DOHH2 (cell line): ENCODE results near the gene DTNB.

Source experiments
- H3F3A ChIP-seq: fragments of 200-600 bp; sonication (generic), shearing (Covaris generic); 2 replicates; pipeline ENCODE4 v1.6.0; 2016; ENCODE audit warnings: antibody characterized with exemption, mild to moderate bottlenecking; ENCODE audit not compliant: control insufficient read depth, insufficient read depth
- H3K27ac ChIP-seq: fragments of 200-600 bp; sonication (generic); 2 replicates; pipeline ENCODE4 v1.5.1; 2014; ENCODE audit warnings: low read depth, mild to moderate bottlenecking, low read length, moderate library complexity
- H3K27me3 ChIP-seq: fragments of 200-600 bp; sonication (generic); 2 replicates; pipeline ENCODE4 v1.6.1; 2014; ENCODE audit warnings: mild to moderate bottlenecking, low read length, mixed read lengths; ENCODE audit not compliant: control insufficient read depth
- H3K36me3 ChIP-seq: fragments of 200-600 bp; sonication (generic); 2 replicates; pipeline ENCODE4 v1.6.1; 2014; ENCODE audit warnings: mild to moderate bottlenecking, low read length, moderate library complexity, mixed read lengths; ENCODE audit not compliant: control insufficient read depth
- H3K4me1 ChIP-seq: fragments of 200-600 bp; sonication (generic); 2 replicates; pipeline ENCODE4 v1.6.1; 2014; ENCODE audit warnings: mild to moderate bottlenecking, low read length, mixed read lengths; ENCODE audit not compliant: control insufficient read depth
- H3K4me2 ChIP-seq: fragments of 200-600 bp; sonication (generic); 2 replicates; pipeline ENCODE4 v1.6.0; 2014; ENCODE audit warnings: mild to moderate bottlenecking, low read length, moderate library complexity
- H3K4me3 ChIP-seq: fragments of 200-600 bp; sonication (generic); 2 replicates; pipeline ENCODE4 v1.5.1; 2014; ENCODE audit warnings: mild to moderate bottlenecking, low read length, mixed read lengths
- H3K79me2 ChIP-seq: fragments of 200-600 bp; sonication (generic); 2 replicates; pipeline ENCODE4 v1.6.1; 2014; ENCODE audit warnings: mild to moderate bottlenecking, low read length, mixed read lengths; ENCODE audit not compliant: control insufficient read depth
- H3K9me2 ChIP-seq: fragments of 200-600 bp; sonication (generic); replicated peaks from 2 replicates; pipeline ENCODE4 v1.6.1; 2014; ENCODE audit warnings: mild to moderate bottlenecking, low read length, mixed read lengths; ENCODE audit not compliant: control insufficient read depth
- H3K9me3 ChIP-seq: fragments of 200-600 bp; sonication (generic); 2 replicates; pipeline ENCODE4 v1.6.1; 2014; ENCODE audit warnings: antibody characterized with exemption, low read length, mixed read lengths; ENCODE audit not compliant: control insufficient read depth, insufficient read depth
- H4K20me1 ChIP-seq: fragments of 200-600 bp; sonication (generic); 2 replicates; pipeline ENCODE4 v1.6.0; 2014; ENCODE audit warnings: low read depth, mild to moderate bottlenecking, antibody characterized with exemption, low read length, moderate library complexity; ENCODE audit not compliant: control insufficient read depth, insufficient read depth
- EZH2phosphoT487 ChIP-seq: fragments of 200-600 bp; sonication (generic); IDR thresholded peaks from 2 replicates; pipeline ENCODE4 v1.6.1; 2017; ENCODE audit warnings: borderline replicate concordance, mild to moderate bottlenecking, antibody characterized with exemption, low read length, moderate library complexity, mixed read lengths
- TF ChIP-seq, protein P1 (sequence below): fragments of 200-600 bp; sonication (generic); IDR thresholded peaks from one replicate; pipeline ENCODE4 v1.5.1; 2014; ENCODE audit warnings: antibody characterized with exemption, mild to moderate bottlenecking, low read depth, low read length; ENCODE audit not compliant: poor library complexity, severe bottlenecking

DTNB gene

DNA sequence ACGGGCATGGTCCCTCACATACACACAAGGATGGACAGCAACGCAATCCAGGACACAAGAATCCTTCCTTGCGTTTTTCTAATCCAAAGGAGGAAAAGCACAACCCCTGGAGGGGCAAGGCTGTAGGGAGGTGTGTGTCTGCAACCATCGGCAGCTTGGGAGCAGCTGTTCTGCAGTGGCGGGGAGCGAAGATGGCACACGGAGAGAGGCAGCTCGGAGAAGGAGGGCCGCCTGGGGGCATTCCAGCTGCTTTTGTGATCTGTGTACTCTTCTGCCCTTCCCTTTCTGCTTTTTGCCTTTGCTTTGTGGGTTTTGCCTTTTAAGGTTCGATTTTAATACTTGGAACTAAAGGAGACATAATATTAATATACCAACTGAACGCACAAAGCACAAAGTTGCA, 194.6 kb downstream of the DTNB start:
- Histone ChIP-seq H3K27ac (no peak overlapping the region), H3K36me3 (no peaks in the 10 kb centered on the region)

DNA sequence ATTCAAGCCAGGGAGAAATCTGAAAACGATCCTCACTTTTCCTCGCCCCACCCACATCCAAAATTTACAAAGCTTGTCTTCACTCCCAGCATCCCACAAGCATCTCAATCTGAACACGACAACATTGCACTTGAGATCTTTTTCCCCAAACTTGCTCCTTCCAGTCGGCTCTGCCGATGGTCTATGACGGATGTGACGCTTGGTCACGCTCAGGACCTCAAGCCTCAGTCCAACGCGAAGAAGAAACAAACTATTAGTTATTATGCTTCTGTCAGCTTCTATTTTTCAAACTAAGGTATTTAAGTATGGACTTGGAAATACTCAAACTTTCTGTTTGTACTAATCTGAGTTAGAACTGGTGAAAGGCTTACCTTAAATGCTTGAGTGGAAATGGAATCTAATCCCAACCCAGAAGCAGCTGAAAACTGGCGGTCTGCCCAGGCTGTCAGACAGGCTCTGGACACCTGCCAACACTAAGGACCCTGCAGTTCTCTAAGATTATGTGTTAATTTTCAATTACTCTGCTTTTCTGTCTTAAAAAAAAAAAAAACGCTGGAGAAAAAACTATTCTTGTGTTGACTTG, 199.5 kb downstream of the DTNB start:
- Histone ChIP-seq H3K9me3 (0 out of 2 replicates have a peak, but pooled peaks cover 7% of the 10 kb centered on the region), H3F3A (no peaks in the 10 kb centered on the region), H3K36me3 (no peaks in the 10 kb centered on the region), H3K4me3 (no peak overlapping the region), H3K4me2 (no peak overlapping the region), H3K27me3 (no peaks in the 10 kb centered on the region), H3K27ac (no peak overlapping the region), H4K20me1 (no peaks in the 10 kb centered on the region), H3K79me2 (no peaks in the 10 kb centered on the region), H3K4me1 (peaks cover 6% of the 10 kb centered on the region; the same call in 1 of the 2 replicates), H3K9me2 (no peaks in the 10 kb centered on the region)
- TF ChIP-seq, protein P1, sequence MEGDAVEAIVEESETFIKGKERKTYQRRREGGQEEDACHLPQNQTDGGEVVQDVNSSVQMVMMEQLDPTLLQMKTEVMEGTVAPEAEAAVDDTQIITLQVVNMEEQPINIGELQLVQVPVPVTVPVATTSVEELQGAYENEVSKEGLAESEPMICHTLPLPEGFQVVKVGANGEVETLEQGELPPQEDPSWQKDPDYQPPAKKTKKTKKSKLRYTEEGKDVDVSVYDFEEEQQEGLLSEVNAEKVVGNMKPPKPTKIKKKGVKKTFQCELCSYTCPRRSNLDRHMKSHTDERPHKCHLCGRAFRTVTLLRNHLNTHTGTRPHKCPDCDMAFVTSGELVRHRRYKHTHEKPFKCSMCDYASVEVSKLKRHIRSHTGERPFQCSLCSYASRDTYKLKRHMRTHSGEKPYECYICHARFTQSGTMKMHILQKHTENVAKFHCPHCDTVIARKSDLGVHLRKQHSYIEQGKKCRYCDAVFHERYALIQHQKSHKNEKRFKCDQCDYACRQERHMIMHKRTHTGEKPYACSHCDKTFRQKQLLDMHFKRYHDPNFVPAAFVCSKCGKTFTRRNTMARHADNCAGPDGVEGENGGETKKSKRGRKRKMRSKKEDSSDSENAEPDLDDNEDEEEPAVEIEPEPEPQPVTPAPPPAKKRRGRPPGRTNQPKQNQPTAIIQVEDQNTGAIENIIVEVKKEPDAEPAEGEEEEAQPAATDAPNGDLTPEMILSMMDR: no peak
- TF ChIP-seq EZH2phosphoT487: no peak

More for the DNA sequence above, 194.6 kb downstream of the DTNB start:
- Histone ChIP-seq H4K20me1 (no peaks in the 10 kb centered on the region), H3K79me2 (no peaks in the 10 kb centered on the region), H3K9me2 (no peaks in the 10 kb centered on the region), H3K4me3 (no peak overlapping the region), H3K4me1 (peaks cover 24% of the 10 kb centered on the region), H3K4me2 (no peak overlapping the region), H3K9me3 (0 out of 2 replicates have a peak, but pooled peaks cover 7% of the 10 kb centered on the region), H3F3A (no peaks in the 10 kb centered on the region), H3K27me3 (no peaks in the 10 kb centered on the region)
- TF ChIP-seq, protein P1: no peak
- no peak for TF ChIP-seq EZH2phosphoT487

DNA sequence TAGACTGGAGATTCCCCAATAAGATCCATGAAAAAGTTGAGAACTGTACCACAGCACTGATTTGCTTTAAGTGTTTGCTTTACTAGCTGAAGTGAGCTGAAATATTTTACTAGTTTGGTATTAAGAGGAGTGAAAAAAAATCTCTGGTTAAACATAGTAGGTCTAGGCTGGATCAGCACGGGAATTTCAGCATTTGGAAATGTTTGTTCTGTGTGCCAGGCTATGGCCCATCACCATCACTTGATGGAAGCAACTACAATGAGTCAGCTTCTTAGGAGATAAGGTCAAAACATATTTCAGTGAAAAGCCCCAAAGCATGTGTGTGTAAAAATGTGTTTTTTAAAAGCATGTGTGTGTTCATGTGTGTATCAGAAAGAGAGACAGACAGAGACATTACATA, 200.2 kb downstream of the DTNB start:
- H3K9me3 ChIP-seq: 0 out of 2 replicates have a peak, but pooled peaks cover 7% of the 10 kb centered on the region
- H3K27ac ChIP-seq: no peak overlapping the region
- no peak overlapping the region for H3K4me3 ChIP-seq
- H3K79me2 ChIP-seq: no peaks in the 10 kb centered on the region
- no peaks in the 10 kb centered on the region for H3F3A ChIP-seq
- H3K9me2 ChIP-seq: no peaks in the 10 kb centered on the region
- H3K27me3 ChIP-seq: no peaks in the 10 kb centered on the region
- no peaks in the 10 kb centered on the region for H3K36me3 ChIP-seq
- H3K4me2 ChIP-seq: no peak overlapping the region
- peaks cover 6% of the 10 kb centered on the region; the same call in 1 of the 2 replicates for H3K4me1 ChIP-seq
- no peaks in the 10 kb centered on the region for H4K20me1 ChIP-seq
- TF ChIP-seq EZH2phosphoT487: no peak
- TF ChIP-seq, protein P1: no peak
